ENCODE measurements around the gene NR2F1. TPM values are rescaled to one million over a fixed set of nuclear protein-coding genes. Genes with fewer than 3 reads are reported as not detected.

Gene NR2F1
- total RNA-seq, 1 donor from 2014 or later = 0.47 TPM

GRCh38 chr5:93569300-93570160 is 13.5 kb upstream of the NR2F1 start:
- Histone ChIP-seq H3K9me3 (replicated peaks) (no peaks in the 10 kb centered on the region), H3K27ac (replicated peaks) (no peak overlapping the region), H3K4me1 (peaks cover 22% of the 10 kb centered on the region), H3K4me3 (no peak overlapping the region), H3K27me3 (ENCODE audit: low read depth) (peaks cover 100% of the 10 kb centered on the region), H3K36me3 (no peaks in the 10 kb centered on the region)
- intact Hi-C loops (cut with micrococcal nuclease) = no loop called here
- no peak for DNase-seq
- TF ChIP-seq, protein P1, sequence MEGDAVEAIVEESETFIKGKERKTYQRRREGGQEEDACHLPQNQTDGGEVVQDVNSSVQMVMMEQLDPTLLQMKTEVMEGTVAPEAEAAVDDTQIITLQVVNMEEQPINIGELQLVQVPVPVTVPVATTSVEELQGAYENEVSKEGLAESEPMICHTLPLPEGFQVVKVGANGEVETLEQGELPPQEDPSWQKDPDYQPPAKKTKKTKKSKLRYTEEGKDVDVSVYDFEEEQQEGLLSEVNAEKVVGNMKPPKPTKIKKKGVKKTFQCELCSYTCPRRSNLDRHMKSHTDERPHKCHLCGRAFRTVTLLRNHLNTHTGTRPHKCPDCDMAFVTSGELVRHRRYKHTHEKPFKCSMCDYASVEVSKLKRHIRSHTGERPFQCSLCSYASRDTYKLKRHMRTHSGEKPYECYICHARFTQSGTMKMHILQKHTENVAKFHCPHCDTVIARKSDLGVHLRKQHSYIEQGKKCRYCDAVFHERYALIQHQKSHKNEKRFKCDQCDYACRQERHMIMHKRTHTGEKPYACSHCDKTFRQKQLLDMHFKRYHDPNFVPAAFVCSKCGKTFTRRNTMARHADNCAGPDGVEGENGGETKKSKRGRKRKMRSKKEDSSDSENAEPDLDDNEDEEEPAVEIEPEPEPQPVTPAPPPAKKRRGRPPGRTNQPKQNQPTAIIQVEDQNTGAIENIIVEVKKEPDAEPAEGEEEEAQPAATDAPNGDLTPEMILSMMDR (IDR thresholded peaks at IDR 0.05; ENCODE audit: borderline replicate concordance) = no peak

DNA sequence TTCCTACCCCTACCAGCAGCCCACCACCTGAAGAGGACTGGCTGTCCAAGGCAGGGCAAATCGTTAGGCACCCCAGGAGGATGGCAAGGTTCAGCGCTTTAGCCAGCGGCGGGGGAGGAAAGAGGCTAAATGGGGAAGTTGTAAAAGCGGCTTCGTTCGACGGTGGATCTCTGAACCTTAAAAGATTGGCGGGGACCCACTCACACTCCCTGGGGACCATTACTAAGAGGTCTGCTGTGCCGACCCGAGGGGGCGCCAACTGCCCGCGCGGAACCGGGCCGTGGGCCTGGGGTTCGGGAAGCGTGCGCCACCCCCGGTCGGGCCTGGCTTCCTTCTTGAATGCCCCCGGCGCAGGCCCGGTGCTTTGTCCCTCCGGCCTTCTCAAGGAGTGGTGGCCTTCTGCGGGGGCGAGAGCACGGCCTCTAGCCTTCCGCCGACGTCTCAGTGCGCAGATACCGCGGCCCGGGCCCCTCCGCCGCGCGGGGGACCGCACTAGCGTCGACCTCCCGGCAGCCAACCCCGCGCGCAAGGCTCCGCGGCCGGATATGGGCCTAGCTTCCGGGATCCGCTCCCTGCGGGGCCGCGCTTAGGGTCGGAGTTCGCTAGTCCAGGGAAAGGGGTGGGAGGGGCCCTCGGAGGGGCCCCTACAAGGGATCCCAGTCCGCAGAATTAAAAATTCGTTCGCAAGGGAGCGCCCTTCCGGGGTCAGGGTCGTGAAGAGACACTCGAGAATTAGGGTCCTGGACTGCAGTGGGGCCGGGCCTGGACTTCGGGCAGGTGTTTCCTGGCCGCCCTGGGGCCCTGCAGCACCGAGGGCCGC is 12.5 kb upstream of the NR2F1 start:
- TF ChIP-seq, protein P1 (IDR thresholded peaks at IDR 0.05; ENCODE audit: borderline replicate concordance) = no peak
- Histone ChIP-seq H3K9me3 (replicated peaks) (no peaks in the 10 kb centered on the region), H3K4me3 (peak overlapping the region; percentile 57), H3K4me1 (peaks cover 22% of the 10 kb centered on the region), H3K27ac (replicated peaks) (no peak overlapping the region), H3K36me3 (no peaks in the 10 kb centered on the region), H3K27me3 (ENCODE audit: low read depth) (peaks cover 100% of the 10 kb centered on the region)
- DNase-seq = no peak
- intact Hi-C loops (cut with micrococcal nuclease) = no loop called here

DNA sequence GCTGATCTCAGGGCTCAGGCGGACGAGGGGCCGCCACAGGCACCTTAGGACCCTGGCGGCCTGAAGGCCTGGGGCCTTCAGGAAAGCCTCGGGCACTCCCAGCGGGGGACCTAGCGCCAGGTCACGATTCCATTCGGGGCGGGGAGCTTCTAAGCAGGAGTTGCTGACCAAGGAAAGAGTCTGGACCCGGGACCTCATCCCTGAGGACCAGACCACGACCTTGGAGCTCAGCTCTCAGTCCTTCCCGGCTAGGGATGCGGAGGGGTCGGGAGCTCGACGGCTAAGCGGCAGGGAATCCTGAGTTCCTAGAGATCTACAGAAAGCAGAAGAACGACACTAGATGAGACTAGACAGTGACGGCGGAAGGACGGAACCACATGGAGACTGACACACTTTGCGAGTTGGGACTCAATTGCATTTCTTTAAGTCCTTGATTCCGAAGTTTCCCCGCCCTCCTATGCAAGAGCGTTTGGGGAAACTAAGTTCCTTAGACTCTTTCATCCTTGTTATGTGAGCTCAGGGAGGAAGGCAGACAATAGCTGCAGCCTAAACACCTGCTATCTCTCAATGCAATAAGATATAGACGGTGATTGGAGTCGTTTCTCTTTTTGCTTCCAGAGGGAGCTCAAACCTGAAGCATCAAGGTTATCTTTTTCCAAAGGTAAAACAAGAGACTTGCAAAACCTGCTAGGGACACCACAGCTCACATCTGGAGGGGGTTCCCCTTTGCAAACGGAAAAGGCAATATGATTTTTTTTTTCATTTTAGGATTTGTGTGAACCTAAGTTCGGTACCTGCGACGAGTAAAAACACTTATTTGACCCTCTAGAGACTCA is 11.7 kb upstream of the NR2F1 start:
- TF ChIP-seq, protein P1 (IDR thresholded peaks at IDR 0.05; ENCODE audit: borderline replicate concordance) = no peak
- intact Hi-C loops (cut with micrococcal nuclease) = no loop called here
- peaks cover 22% of the 10 kb centered on the region for H3K4me1 ChIP-seq
- no peaks in the 10 kb centered on the region for H3K36me3 ChIP-seq
- no peak overlapping the region for H3K27ac ChIP-seq (replicated peaks)
- H3K4me3 ChIP-seq = peak overlapping the region; percentile 57
- H3K27me3 ChIP-seq (ENCODE audit: low read depth) = peaks cover 100% of the 10 kb centered on the region
- DNase-seq = no peak
- H3K9me3 ChIP-seq (replicated peaks) = no peaks in the 10 kb centered on the region

GRCh38 chr5:93572101-93572607 is 10.9 kb upstream of the NR2F1 start:
- Histone ChIP-seq H3K36me3 (no peaks in the 10 kb centered on the region), H3K27ac (replicated peaks) (no peak overlapping the region), H3K27me3 (ENCODE audit: low read depth) (peaks cover 100% of the 10 kb centered on the region), H3K9me3 (replicated peaks) (no peaks in the 10 kb centered on the region), H3K4me3 (peak overlapping the region; percentile 40), H3K4me1 (peaks cover 22% of the 10 kb centered on the region)
- DNase-seq = no peak
- intact Hi-C loops (cut with micrococcal nuclease) = no loop called here
- TF ChIP-seq, protein P1 (IDR thresholded peaks at IDR 0.05; ENCODE audit: borderline replicate concordance) = no peak
